H1 (cell line): ENCODE results near the gene MBP.

Source experiments
- CEBPB ChIP-seq: IDR thresholded peaks from 2 replicates; pipeline ENCODE4 v1.6.1; 2012; ENCODE audit warnings: low read depth, low read length
- CHD7 ChIP-seq: fragments of 300-600 bp; sonication (generic); IDR thresholded peaks from 2 replicates; pipeline ENCODE4 v1.7.1; 2012; ENCODE audit warnings: low read length, moderate library complexity, mild to moderate bottlenecking, inconsistent platforms; ENCODE audit not compliant: insufficient replicate concordance
- CTCF ChIP-seq, 3 experiments: IDR thresholded peaks; 1 replicate in 2 of 3; 2 replicates in 1 of 3; pipeline versions ENCODE4 v1.5.1 to v1.6.1; 2011; ENCODE audit warnings: low read length in 3 of 3, mild to moderate bottlenecking in 3 of 3, inconsistent platforms in 2 of 3, low read depth in 1 of 3, moderate library complexity in 1 of 3; ENCODE audit not compliant: insufficient read depth in 1 of 3; ENCODE audit errors: control extremely low read depth in 1 of 3
- EP300 ChIP-seq, 2 experiments: IDR thresholded peaks; 1 replicate in 1 of 2; 2 replicates in 1 of 2; pipeline ENCODE4 v1.6.1; 2011 to 2012; ENCODE audit warnings: low read depth in 2 of 2, low read length in 2 of 2, mild to moderate bottlenecking in 2 of 2, borderline replicate concordance in 1 of 2, inconsistent platforms in 1 of 2, moderate library complexity in 1 of 2
- EZH2 ChIP-seq: fragments of 200-600 bp; sonication (generic); IDR thresholded peaks from 2 replicates; pipeline ENCODE4 v1.7.1; 2012; ENCODE audit warnings: low read depth, mild to moderate bottlenecking, moderate library complexity, low read length, inconsistent platforms; ENCODE audit not compliant: severe bottlenecking
- GTF2F1 ChIP-seq: IDR thresholded peaks from 2 replicates; pipeline ENCODE4 v1.6.1; 2012; ENCODE audit warnings: low read depth, low read length, improper control_type of control experiment, borderline replicate concordance
- MAFK ChIP-seq: IDR thresholded peaks from 2 replicates; pipeline ENCODE4 v1.6.1; 2012; ENCODE audit warnings: low read depth, mild to moderate bottlenecking, improper control_type of control experiment, low read length
- MAX ChIP-seq: IDR thresholded peaks from 2 replicates; pipeline ENCODE4 v1.6.1; 2012; ENCODE audit warnings: inconsistent platforms
- POLR2A ChIP-seq, 2 experiments: IDR thresholded peaks; 1 replicate in 1 of 2; 2 replicates in 1 of 2; pipeline ENCODE4 v1.6.1; 2011; ENCODE audit warnings: low read depth in 2 of 2, low read length in 2 of 2, mild to moderate bottlenecking in 2 of 2; ENCODE audit errors: control extremely low read depth in 1 of 2
- POLR2AphosphoS5 ChIP-seq: IDR thresholded peaks from 2 replicates; pipeline ENCODE4 v1.6.1; 2011; ENCODE audit warnings: low read depth, low read length
- TCF12 ChIP-seq: IDR thresholded peaks from 2 replicates; pipeline ENCODE4 v1.6.1; 2011; ENCODE audit warnings: low read depth, mild to moderate bottlenecking, low read length
- USF2 ChIP-seq: IDR thresholded peaks from 2 replicates; pipeline ENCODE4 v1.6.1; 2011; ENCODE audit warnings: low read length, improper control_type of control experiment
- ZNF274 ChIP-seq: IDR thresholded peaks from 2 replicates; pipeline ENCODE4 v1.7.0; 2012; ENCODE audit warnings: low read length, borderline replicate concordance; ENCODE audit errors: extremely low read depth

GRCh38 chr18:77074431-77074830 lies 58.2 kb downstream of the MBP start:
- TF ChIP-seq CTCF (IDR thresholded peaks at IDR 0.05; ENCODE audit: control extremely low read depth in 1 of 3, insufficient read depth in 1 of 3, low read depth in 1 of 3, low read length in 3 of 3) (no peak), MAX (no peak), CEBPB (no peak), GTF2F1 (no peak), EZH2 (no peak), USF2 (no peak), TCF12 (no peak), EP300 (IDR thresholded peaks at IDR 0.05; ENCODE audit: borderline replicate concordance in 1 of 2, low read depth in 2 of 2, low read length in 2 of 2) (no peak), POLR2AphosphoS5 (no peak), POLR2A (IDR thresholded peaks at IDR 0.05; ENCODE audit: control extremely low read depth in 1 of 2, low read depth in 2 of 2, low read length in 2 of 2) (no peak), MAFK (no peak), ZNF274 (no peak), CHD7 (no peak)
